NOMO-1 treated with DMSO at 0.1 percent for 48 hours (cell line): ENCODE measurements around the gene SIM2.

ENCODE experiments used
- DNase-seq: peaks from one replicate; lab custom pipeline; 2025; ENCODE audit not compliant: unreplicated experiment; lab: John Stamatoyannopoulos, UW

SIM2 gene

GRCh38 chr21:36759348-36760083, 60.6 kb downstream of the SIM2 start:
- no peak for DNase-seq

DNA sequence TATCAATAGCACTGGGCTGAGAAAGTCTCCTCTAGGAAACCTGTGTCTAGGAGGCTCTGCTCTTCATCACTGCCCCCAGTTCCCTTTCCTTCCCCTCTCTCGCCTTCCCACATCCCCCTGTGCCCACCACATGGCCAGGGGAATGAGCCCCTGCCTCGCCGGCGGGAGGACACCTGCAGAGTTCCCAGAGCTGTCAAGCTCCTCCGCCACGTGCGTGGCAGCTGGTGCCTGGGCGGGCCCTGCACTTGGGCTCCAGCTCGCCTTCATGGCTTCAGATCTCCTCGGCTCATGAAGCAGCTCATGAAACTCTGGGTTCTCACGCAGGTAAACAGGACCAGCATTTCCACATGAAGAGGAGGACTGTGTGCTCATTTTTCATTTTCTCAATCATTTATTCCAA, 62.8 kb downstream of the SIM2 start:
- DNase-seq = no peak

- DNase-seq = no peak
Measured at GRCh38 chr21:36762642-36763041, 63.7 kb downstream of the SIM2 start.

- no peak for DNase-seq
Measured at GRCh38 chr21:36763305-36763704, 64.4 kb downstream of the SIM2 start.

- DNase-seq = no peak
Measured at GRCh38 chr21:36765229-36765628, 66.3 kb downstream of the SIM2 start.

GRCh38 chr21:36766511-36766910, 67.6 kb downstream of the SIM2 start:
- DNase-seq = no peak

- DNase-seq = no peak
Measured at GRCh38 chr21:36767096-36767495, 68.2 kb downstream of the SIM2 start.

GRCh38 chr21:36768496-36768895, 69.6 kb downstream of the SIM2 start:
- DNase-seq = no peak

DNA sequence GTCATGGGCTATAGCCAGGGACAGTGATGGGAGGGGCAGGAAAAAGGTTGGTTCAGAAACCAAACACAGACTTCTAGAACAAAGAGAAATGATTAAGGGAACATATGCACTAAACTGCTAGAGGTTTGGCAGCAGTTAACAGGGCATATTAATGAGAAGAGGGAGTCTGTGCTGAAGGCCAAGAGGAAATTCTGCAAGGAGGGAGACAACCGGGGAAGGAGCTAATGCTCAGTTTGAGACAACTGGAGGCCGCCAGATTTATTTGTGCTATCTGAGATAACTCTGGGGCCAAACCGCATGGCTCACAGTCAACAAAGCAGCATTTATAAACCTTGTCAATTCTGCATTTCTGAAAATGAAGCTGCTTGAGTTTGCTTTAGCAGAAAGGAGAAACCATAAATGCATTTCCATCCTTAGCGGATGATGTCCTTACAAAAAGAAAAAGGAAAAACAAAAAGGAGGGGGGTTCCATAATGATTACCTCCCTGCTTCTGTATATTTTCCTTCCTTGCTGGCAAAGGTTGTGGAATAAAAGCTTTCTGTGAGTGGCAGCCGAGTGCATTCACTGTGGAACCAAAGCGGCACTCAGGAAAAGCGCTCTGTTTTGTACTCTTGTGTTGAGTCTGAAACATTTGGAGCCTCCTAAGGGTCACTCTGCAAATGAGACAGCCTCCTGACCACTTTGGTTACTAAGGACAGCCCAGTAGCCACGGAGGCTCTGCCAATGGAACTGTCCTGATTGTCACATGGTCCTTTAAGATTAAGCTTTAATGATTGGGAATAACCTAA, 70.3 kb downstream of the SIM2 start:
- DNase-seq = no peak

GRCh38 chr21:36773117-36773516, 74.2 kb downstream of the SIM2 start:
- no peak for DNase-seq

DNA sequence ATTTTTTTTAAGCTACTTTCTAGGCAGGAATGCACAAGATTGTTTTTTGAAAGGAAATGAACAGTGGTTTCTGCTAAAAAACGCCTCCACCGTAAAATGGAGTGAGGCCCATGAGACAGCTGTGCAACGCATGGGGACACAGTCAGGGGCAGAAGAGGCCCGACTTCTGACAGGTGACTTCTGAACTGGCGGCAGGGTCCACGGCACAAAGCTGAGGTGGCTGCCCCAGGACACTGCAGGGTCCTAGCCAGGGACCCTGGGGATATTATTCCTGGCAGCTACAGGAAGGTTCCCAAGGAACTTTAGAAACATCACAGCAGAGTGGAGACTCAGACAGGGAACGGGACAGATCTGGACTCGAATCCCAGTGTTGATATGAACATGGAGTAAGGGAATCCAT, 75.1 kb downstream of the SIM2 start:
- no peak for DNase-seq

DNA sequence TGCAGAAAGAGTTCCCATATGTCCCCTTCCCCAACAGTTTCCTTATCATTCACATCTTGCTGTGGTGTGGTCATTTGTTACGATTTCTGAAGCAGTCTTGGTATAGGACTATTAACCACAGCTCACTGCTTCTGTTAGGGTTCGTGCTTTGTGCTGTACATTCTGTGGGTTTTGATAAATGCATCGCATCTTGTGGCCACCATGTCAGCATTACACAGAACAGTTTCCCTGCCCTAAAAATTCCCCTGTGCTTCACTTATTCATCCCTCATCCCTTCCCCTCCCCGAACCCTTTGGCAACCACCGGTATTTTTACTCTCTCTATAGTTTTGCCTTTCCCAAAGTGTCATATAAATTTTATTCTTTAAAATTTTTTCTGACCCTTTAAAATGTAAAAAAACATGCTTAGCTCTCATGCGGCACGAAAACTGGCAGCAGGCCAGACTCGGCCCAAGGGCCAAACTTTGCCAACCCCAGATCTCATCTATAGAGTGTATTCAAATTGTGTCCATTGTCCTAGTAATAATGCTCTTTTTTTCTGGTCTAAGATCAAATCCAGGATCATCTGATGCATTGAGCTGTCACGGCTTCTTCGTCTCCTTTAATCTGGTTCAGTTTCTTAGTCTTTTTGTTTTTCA, 78.2 kb downstream of the SIM2 start:
- DNase-seq = no peak

- DNase-seq = no peak
Measured at GRCh38 chr21:36780861-36781260, 81.9 kb downstream of the SIM2 start.

DNA sequence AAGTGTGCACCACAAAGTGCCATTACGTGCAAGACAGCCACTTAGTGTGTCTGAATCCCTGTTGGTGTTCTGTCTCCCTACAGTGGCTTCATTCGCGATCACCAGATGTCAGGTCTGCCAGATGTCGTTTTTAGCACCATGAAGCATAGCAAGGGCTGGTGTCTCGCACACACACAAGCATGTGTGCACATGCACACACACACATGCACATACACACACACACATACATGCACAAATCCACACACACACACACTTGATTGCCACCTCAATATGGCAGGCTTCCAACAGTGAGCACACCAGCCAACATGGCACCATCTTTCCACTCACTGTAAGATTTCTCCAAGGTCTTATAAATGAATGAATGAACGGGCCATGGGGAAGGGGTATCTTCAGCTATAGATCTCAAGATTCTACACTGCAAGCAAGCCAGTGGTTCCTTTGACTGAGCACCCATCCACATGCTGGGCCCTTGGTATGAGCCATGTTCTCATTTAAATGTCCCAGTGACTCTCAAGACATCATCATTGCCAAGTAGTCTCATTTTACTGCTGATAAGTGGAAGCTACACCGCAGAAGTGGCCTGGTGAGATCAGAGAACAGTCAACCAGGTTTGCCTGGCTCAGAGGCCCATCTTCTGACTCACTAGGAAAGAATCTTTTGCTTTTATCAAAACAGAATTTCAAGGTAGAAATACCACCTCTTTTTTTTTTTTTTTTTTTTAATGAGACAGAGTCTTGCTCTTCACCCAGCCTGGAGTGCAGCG, 84.9 kb downstream of the SIM2 start:
- no peak for DNase-seq

DNA sequence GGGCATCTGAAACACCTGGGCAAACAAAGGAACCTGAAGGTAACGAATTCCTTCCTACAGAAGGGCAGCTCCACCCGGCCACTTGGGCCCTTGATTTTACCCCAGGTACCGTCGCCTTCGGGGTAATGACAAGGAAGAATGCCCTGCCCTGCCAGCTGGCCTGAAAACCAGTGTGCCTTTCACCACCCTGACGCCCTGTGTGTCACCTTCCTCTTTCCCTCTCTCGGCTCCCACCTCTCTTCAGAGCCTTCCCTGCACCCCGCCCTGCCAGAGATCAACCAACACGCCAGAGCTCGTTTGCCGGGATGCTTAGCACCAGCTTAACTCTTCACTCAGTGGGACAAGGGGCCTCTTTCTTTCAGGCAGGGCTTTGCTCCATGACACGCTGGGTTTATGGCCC, 86.0 kb downstream of the SIM2 start:
- no peak for DNase-seq

GRCh38 chr21:36785615-36786014, 86.7 kb downstream of the SIM2 start:
- no peak for DNase-seq

GRCh38 chr21:36786186-36786585, 87.3 kb downstream of the SIM2 start:
- no peak for DNase-seq

DNA sequence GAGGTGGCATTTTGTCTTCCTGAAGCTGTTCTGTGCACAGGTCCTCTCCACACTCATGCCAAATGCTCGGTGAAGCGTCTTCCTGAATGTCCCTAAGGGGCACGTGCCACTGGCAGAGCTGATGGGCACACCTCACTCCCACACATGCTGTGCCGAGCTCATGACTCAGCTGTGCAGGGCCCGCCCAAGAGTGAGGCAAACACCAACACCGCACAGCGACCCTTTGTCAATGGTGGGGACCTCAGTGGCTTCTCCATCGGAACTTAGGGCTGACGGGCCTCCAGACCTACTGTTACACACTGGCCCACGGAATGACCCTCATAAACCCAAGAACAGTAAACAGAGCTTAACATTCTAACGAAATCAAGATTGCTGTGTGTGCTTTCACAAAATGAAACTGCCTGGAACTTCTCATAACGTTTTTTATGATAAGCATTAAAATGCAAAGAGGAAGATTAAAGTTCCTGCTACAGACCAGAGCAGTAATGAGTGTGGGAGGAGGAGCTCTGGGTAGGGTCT, 89.3 kb downstream of the SIM2 start:
- DNase-seq = no peak

GRCh38 chr21:36790616-36791015, 91.7 kb downstream of the SIM2 start:
- DNase-seq = no peak

DNA sequence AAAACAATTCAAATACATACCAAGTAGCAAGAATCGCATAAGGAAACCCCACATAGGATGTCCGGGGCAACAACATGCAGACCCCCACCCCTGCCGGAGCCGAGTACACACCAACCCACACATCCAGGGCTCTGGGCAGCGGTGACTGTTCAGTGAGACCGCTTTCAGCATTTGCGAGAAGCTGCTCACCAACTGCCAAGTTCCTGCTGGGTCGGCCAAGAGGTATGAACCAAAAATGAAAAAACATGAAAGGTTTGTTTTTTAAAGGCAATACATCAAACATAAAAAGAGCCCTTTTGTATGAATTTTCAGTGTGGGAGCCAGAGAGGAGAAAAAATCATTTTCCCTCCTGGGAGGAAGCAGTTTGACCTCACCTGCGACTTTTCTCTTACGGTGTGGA, 92.3 kb downstream of the SIM2 start:
- DNase-seq = no peak
